NCI-H82 treated with DMSO at 0.1 percent for 48 hours (cell line): ENCODE data around the gene RFC3.
"Not testable (repeated sequence)": the region's sequence is repeated elsewhere in the genome, so short reads cannot be mapped to it uniquely, and the experiment has no call there.

Source experiments
- DNase-seq: peaks from one replicate; lab custom pipeline; 2025; ENCODE audit not compliant: unreplicated experiment; lab: John Stamatoyannopoulos, UW

RFC3 gene

DNA sequence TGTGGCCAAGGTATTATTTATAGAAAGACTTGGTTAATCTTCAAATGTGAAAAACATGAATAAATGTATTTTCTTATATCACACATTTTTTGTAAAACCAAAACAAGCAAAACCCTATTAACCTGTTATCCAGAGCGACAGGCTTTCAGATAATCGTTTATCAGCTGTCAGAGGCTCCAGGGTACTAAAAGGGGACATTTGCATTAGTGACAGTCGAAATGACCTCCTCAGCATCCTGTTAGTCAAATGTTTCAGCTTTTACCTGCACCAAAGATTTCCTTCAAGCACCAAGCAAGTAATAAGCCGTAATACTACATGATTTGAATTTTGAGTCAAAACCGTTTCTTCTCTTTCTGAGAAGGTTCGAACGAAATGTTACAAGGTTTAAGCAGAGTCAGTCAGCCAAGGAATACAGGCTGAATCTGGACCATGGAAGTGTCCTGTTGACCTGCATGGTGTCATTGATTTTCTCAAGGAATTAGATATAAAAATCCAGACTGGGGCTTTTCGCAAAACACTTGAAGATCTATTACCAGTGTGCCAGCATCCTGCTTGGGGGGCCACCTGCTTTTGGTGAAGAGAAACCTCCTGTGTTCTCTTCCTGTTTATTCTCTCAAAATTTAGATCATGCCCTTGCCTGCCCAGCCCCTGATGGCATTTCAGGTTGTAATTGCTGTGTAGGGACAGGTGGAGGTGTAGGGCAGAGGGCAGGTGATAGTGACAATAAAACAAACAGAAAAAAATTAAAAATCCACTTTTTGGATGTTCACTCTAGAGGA lies 11.3 kb upstream of the RFC3 start:
- DNase-seq: no peak

DNA sequence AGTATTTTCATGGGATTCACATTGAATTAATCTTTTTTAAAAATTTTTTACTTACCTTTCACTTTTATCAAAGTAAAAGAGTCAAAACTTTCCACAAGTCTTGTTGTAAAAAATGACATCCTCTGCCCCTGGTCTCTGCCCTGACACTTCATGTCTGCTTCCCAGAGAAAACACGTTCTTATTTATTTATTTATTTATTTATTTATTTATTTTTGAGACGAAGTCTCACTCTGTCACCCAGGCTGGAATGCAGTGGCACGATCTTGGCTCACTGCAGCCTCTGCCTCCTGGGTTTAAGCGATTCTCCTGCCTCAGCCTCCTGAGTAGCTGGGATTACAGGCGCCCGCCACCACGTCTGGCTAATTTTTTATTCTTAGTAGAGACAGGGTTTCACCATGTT lies 5.1 kb upstream of the RFC3 start:
- not testable (repeated sequence) for DNase-seq

DNA sequence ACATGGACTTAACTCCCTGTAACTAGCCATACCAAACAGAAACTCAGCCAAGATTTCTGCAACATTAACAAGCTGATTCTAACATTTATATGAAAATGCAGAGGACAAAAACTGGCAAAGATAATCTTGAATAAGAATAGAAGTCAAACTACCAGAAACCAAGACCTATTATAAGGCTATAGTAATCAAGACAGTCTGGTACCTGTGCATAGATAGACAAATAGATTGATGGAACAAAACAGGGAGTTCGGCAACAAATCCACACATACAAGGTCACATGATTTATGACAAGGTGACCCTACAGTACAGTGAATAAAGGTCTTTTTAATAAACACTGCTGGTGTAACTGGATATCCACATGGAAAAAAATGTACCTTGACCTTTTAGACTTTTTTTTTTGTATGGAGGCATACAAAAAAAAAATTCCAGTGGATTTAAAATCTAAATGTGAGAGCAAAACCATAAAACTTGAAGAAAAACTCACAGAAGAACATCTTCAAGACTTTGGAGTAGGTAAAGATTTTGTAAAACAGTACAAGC lies 2.9 kb upstream of the RFC3 start:
- no peak for DNase-seq

DNA sequence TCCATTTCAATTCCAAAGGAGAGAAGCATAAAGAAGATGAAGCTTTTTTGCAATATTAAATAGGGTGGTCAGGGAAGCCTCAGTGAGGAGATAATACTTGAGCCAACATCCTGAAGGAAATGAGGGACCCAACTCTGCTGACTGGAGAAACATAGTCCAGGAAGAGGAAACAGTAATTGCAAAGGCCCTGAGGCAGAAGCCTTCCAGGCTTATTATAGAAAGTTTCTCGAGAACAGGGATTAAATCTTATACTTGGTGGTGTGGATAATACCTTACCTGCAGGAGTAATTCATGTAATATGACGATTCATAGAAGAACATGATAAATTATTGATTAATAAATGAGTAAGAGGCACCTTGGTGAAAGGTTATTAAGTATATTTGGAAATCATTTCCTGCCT lies 1.0 kb upstream of the RFC3 start:
- DNase-seq: no peak

DNA sequence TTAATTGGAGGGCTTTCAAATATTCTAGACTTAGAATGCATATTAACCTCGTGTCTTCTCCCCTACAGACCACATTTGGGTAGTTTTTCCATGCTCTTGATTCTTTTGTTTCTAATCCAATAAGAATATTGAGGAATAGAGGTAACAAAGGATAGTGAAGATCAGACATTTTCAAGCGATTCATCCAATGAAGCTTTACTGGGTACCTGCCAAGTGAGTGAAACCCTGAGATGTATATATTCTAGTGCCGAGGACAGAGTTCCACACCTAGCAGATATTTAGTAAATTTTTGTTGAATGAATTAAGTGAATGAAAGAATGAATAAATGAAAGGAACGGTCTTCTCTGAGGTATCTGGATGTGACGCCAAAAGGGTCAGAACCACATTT lies 442 bp upstream of the RFC3 start:
- DNase-seq: peak; percentile 17

DNA sequence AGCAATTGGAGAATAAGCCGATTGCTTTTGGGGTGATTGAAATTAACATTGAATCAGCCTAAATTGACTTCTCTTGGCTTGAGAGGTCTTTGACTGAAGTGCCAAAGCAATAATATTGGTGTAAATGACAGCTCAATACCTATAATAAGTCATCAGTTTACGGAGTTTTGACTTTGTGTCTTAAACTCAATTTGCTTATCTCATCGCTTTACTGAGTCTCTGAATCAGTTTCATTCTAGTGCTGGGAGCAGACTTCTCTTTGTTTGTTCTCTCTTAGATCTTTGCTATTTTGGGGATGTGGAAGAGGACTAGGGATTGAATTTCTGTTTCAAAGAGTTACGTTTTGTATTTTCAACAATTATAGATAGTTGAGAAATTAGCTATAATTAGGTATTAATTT lies 7.1 kb downstream of the RFC3 start:
- no peak for DNase-seq

DNA sequence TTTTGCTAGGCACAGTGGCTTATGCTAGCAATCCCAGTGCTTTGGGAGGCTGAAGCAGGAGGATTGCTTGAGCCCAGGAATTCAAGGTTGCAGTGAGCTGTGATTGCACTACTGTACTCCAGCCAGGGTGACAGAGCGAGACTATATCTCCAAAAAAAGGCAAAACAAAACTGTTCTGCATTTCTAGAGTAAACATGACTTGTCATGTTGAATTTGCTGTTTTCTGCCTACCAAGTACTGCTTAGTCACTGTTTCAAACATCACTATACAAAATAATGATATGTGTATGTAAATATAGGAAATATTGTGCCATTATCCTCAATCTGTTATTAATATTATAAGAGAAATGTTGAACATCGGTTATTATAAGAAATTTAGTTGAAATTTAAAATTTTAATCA lies 9.2 kb downstream of the RFC3 start:
- no peak for DNase-seq

DNA sequence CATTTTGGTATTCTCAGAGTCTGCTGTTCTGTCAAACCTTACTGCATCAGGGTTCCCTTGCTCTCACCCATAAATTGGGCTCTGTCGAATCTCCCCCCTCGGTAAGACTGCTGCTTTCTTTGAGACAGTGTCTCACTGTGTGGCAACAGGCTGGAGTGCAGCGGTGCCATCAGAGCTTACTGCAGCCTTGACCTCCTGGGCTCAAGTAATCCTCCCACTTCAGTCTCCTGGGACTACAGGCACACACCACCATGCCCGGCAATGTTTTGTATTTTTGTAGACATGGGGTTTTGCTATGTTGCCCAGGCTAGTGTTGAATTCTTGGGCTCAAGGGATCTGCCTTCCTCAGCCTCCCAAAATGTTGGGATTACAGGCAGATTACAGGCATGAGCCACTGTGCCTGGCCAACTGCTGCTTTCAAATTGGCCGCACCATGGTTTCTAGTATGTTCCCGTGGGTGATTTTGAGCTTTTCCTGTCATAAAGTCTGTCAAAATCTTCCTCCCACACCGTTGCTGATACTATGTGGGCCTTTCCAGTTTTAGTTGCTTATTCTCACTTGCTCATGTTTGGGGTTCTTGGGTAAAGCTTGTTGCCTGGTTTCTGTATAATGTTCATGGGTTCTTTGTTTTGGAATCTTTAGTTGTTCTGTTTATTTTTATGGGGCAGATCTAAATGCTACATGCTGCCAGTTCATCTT lies 10.6 kb downstream of the RFC3 start:
- DNase-seq: no peak

DNA sequence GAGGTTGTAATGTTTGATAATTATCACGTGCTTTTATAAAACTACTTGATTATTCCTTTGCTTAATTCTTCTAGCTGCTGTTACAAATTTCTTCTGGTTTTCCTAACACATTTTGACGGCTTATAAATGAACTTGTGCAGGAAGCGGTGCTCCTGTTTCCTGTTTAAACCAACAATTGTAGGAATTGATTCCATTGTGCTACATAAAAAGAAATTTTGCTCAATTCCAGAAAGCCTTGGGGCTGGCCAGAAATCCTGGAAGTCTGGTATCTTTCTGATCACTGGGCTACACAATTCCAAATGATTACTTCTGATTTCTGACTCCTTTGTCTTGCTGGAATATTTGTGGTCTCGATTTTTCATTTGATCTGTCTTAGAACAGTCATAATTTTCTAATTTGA lies 14.9 kb downstream of the RFC3 start:
- DNase-seq: no peak

DNA sequence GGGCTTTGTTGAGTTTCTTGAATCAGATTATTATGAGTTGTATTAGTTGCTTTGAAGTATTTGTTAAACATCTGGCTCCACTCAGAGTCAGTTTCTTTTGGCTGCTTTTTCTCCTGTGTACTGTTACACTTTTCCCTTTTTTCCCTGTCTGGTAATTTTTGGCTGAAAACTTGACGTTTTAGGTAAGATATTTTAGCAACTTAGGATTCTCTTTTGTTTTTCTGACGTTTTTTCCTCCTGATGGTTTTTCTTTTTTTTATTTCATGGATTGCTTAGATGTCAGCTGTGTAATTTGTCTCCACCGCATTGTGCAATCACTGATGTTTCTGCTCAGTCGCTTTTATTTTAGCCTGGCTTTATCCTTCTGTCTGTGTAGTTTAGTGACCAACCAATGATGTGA lies 20.7 kb downstream of the RFC3 start:
- DNase-seq: no peak

DNA sequence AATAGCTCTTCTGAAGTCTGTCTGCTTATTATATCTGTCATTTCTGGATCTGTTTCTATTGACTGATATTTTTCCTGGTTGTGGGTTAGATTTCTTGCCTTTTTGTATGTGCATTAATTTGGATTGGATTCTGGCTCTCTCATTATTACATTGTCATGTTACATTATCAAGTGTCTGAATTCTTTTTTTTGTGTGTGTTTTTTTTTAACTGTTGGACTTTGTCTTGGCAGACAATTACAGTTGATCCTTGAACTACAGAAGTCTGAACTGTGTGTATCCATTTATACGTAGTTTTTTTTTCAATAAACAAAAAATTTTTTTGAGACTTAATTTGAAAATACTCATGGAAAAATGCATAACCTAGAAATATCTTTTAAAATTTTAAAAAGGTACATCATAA lies 22.5 kb downstream of the RFC3 start:
- no peak for DNase-seq

DNA sequence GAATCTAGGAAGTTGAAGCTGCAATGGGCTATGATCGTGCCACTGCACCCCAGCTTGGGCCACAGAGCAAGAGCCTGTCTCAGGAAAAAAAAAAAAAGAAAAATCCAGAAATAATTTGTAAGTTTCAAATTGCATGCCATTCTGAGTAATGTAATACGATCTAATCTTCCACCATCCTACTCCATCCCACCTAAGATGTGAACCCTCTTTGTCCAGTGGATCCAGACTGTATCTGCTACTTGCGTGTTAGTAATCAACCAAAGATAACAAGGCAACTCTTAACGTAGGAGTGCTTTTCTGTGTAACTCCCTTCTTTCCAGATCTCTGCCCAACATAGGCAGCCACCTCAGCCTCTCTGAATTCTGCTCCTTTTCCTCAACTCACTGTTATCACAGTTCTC lies 24.3 kb downstream of the RFC3 start:
- DNase-seq: no peak

DNA sequence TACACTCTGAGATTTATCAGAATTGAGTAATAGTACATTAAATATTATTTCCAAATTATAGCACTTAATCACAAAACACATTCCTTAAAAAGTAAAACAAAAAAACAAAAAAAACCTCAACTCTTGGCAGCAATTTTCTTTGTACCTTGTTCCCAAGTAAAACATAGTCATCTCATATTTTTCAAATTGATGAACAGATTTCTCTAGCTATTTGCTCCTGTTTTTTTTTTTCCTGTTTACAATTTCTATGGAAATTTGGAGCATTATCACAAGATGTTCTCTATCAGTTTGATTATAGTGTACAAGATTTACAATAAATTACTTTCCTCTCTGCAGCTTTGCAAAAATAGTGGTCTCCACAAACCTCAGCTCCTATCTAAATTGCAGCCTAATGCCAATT lies 25.0 kb downstream of the RFC3 start:
- no peak for DNase-seq

DNA sequence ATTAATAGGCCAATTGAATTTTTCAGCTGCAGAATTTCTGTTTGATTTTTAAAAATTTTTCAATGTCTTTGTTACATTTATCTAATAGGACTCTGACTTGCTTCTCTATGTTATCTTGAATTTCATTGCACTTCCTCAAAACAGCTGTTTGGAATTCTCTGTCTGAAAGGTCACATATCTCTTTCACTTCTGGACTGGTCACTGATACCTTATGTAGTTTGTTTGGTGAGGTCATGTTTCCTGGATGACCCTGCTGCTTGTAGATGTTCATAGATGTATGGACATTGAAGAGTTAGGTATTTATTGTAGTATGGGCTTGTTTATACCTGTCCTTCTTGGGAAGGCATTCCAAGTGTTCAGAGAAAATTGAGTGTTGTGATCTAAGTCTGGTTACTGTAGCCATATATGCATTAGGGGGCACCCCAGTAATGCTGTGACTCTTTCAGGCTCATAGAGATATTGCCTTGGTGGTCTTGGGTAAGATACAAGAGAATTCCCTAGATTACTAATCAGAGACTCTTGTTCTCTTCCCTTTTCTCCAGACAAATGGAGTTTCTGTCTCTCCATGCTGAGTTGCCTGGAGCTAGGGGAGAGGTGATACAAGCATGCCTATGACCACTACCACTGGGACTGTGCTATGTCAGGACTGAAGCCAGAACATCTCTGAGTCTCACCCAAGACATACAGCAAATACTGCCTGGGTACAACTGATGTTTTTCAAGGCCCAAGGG lies 27.8 kb downstream of the RFC3 start:
- no peak for DNase-seq

DNA sequence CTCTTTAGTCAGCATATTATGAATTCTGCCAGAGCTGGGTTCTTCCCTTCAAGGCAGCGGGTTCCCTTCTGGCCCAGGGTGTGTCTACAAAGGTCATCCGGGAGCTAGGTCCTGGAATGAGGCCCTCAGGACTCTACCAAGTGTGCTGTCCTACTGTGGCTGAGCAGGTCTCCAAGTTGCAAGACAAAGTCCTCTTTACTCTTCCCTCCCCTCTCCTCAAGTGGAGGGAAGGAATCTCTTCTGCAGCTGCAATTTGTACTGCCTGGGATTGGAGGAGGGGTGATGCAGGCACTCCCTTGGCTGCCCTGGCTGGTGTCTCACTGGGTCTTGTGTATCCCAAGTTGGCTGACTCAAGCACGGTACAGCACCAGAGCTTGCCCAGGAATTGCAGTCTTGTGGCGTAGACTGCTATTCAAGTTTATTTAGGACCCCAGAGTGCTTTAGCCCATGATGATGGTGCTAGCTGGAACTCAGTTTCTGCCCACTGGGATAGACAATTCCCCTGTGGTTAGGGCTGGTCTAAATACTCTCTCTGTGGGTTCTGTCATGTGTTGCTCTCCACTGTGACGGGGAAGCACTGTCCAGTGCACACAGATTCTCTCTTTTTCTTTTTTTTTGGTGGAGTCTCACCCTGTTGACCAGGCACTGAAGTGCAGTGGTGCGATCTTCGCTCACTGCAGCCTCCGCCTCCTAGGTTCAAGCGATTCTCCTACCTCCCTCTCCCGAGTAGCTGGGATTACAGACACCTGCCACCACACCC lies 28.5 kb downstream of the RFC3 start:
- DNase-seq: no peak

DNA sequence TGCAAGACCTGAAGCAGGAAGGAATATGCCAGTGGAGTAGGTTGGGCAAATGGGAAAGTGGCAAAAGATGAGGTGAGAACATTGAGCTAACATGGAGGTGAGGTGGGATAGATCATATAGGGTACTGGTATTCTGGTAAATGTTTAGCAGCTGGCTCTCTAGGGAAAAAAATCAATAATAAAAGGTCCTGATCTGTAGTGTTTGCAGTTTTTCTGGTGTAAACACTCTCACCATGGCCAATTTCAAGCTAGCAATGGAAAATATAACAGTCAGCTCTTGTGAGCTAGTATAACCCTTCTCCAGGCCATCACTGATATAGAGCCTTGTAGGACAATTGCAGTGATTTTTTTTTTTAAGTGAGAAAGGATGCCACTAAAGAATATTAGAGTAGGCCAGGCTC lies 31.3 kb downstream of the RFC3 start:
- no peak for DNase-seq

DNA sequence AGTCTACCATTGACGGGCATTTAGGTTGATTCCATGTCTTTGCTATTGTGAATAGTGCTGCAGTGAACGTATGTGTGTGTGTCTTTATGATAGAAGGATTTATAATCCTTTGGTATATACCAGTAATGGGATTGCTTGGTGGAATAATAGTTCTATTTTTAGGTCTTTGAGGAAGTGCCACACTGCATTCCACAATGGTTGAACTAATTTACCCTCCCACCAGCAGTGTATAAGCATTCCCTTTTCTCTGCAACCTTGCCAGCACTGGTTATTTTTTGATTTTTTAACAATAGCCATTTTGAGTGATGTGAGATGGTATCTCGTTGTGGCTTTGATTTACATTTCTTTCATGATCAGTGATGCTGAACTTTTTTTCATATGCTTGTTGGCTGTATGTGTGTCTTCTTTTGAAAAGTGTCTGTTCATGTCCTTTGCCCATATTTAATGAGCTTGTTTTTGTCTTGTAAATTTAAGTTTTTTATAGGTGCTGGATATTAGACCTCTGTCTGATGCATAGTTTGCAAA lies 37.5 kb downstream of the RFC3 start:
- DNase-seq: no peak

DNA sequence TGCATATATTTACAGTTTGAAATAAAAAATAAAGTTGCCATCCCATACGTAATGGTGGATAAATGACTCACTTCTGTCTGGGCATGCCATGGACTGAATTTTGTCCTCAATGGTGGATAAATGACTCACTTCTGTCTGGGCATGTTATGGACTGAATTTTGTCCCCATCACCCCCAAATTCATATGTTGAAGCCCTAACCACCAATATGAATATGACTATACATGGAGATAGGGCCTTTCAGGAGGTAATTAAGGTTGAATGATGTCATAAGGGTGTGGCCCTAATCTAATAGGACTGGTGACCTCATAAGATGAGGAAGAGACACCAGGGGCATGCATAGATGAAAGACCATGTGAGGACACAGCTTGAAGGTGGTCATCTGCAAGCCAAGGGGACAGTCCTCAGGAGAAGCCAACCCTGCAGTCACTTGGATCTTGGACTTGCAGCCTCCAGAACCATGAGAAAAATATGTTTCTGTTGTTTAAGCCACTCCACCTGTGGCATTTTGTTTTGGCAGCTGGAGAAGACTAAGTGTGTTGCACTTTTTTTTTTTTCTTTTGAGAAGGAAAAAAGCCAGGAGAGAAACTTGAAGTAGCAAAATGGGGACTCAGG lies 41.8 kb downstream of the RFC3 start:
- DNase-seq: no peak

DNA sequence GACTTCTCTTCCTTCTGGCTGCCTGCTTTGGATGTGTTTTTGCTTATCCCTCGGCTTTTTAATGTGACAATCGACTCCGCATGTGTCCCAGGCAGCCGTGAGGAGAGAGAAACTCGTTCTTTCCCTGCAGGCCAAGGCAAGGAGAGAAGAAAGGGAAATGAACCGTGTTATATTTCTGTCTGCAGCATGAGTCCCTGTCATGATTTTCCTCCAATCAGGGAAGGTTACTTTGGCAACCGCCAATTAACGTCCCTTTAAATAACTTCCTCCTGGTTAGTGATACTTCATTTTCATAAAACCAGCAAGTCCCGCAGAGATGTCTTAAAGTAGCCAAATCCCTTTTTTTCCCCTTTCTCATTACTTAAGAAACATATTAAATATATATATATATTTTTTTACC lies 42.6 kb downstream of the RFC3 start:
- no peak for DNase-seq

DNA sequence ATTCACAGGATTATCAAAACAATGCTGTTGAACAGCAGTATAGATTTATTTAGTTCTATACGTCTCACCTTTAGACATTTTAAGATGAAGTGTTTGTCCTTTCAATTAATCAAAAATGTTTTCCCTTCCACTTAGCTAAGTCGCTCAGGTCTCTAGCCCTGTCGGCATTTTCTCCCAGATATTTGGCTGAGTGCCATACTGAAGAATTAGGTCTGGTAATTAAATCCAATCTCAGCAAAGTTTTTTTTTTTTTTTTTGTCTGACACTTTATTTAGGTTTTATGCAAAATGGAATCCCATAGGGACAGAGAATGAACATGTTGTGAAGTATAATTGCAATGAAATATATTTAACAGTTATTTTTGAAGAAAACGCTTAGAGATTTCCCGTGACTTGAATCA lies 44.1 kb downstream of the RFC3 start:
- peak; percentile 61 for DNase-seq
